ENCODE measurements around the gene RNF26. TPM values are rescaled to one million over a fixed set of nuclear protein-coding genes. Genes with fewer than 3 reads are reported as not detected.

RNF26 gene
- total RNA-seq, 2 experiments from 2014 or later = 38.3 to 38.8 TPM

GRCh38 chr11:119332111-119332765 is 2.1 kb upstream of the RNF26 start:
- no peaks in the 10 kb centered on the region for H3K9me3 Mint-ChIP-seq
- H3K4me3 Mint-ChIP-seq = no peak overlapping the region
- peaks cover 7% of the 10 kb centered on the region for H3K36me3 Mint-ChIP-seq (ENCODE audit: low read depth)
- H3K27me3 Mint-ChIP-seq = peaks cover 18% of the 10 kb centered on the region
- no peak for DNase-seq
- ChIA-PET POLR2A (no interaction called here), CTCF (interaction anchor here (1.0 to 1.1 kb wide), 3 partner anchors 10 to 24 kb away, joined by 3 to 7 read pairs (median 5); no protein-coding TSS in a partner anchor)
- H3K4me1 Mint-ChIP-seq = peaks cover 42% of the 10 kb centered on the region
- no peak overlapping the region for H3K27ac Mint-ChIP-seq

- ChIA-PET CTCF (interaction anchor here (0.6 to 1.6 kb wide), 2 partner anchors 21 to 68 kb away, joined by 4 to 6 read pairs; no protein-coding TSS in a partner anchor), POLR2A (no interaction called here)
- peak overlapping the region; percentile 91 for H3K4me3 Mint-ChIP-seq
- peak overlapping the region; percentile 99 for H3K27ac Mint-ChIP-seq
- peaks cover 62% of the 10 kb centered on the region for H3K4me1 Mint-ChIP-seq
- DNase-seq = no peak
- H3K27me3 Mint-ChIP-seq = peaks cover 16% of the 10 kb centered on the region
- H3K36me3 Mint-ChIP-seq (ENCODE audit: low read depth) = peaks cover 10% of the 10 kb centered on the region
- H3K9me3 Mint-ChIP-seq = no peaks in the 10 kb centered on the region
Observed at GRCh38 chr11:119335091-119335654, 846 bp downstream of the RNF26 start.

GRCh38 chr11:119335655-119336543 is 1.6 kb downstream of the RNF26 start:
- ChIA-PET CTCF (interaction anchor here (1.6 kb wide), 1 partner anchor 20 kb away, joined by 6 read pairs; no protein-coding TSS in a partner anchor), POLR2A (no interaction called here)
- Mint-ChIP-seq H3K36me3 (ENCODE audit: low read depth) (peaks cover 10% of the 10 kb centered on the region), H3K27me3 (peaks cover 12% of the 10 kb centered on the region), H3K4me1 (peaks cover 64% of the 10 kb centered on the region), H3K9me3 (no peaks in the 10 kb centered on the region), H3K27ac (peak overlapping the region; percentile 99), H3K4me3 (peak overlapping the region; percentile 91)
- no peak for DNase-seq

GRCh38 chr11:119336744-119337469 is 2.6 kb downstream of the RNF26 start:
- Mint-ChIP-seq H3K27ac (peak overlapping the region; percentile 62), H3K4me1 (peaks cover 67% of the 10 kb centered on the region), H3K27me3 (peaks cover 20% of the 10 kb centered on the region), H3K4me3 (peak overlapping the region; percentile 69), H3K9me3 (no peaks in the 10 kb centered on the region), H3K36me3 (ENCODE audit: low read depth) (peaks cover 10% of the 10 kb centered on the region)
- CTCF ChIA-PET = interaction anchor here (0.9 to 7.1 kb wide), 13 partner anchors 11 to 281 kb away, joined by 4 to 104 read pairs (median 6); partner anchors contain the start of gene MFRP
- POLR2A ChIA-PET = no interaction called here
- no peak for DNase-seq

- POLR2A ChIA-PET = interaction anchor here (0.6 kb wide), 1 partner anchor 791 kb away, joined by 3 read pairs; no protein-coding TSS in a partner anchor
- Mint-ChIP-seq H3K27ac (no peak overlapping the region), H3K36me3 (ENCODE audit: low read depth) (peaks cover 10% of the 10 kb centered on the region), H3K27me3 (peaks cover 24% of the 10 kb centered on the region), H3K4me1 (peaks cover 65% of the 10 kb centered on the region), H3K9me3 (no peaks in the 10 kb centered on the region), H3K4me3 (no peak overlapping the region)
- no peak for DNase-seq
- CTCF ChIA-PET = interaction anchor here (0.5 to 7.1 kb wide), 28 partner anchors 8 to 1018 kb away, joined by 3 to 104 read pairs (median 6); partner anchors contain the start of genes CBL, HMBS, MFRP and SLC37A4
Observed at GRCh38 chr11:119337581-119338317, 3.4 kb downstream of the RNF26 start.

GRCh38 chr11:119338318-119338890 is 4.1 kb downstream of the RNF26 start:
- H3K27ac Mint-ChIP-seq = no peak overlapping the region
- peaks cover 59% of the 10 kb centered on the region for H3K4me1 Mint-ChIP-seq
- ChIA-PET CTCF (interaction anchor here (0.5 to 7.1 kb wide), 30 partner anchors 9 to 1018 kb away, joined by 3 to 104 read pairs (median 6); partner anchors contain the start of genes CBL, HMBS, MFRP and SLC37A4), POLR2A (interaction anchor here (0.6 kb wide), 1 partner anchor 790 kb away, joined by 3 read pairs; no protein-coding TSS in a partner anchor)
- H3K4me3 Mint-ChIP-seq = no peak overlapping the region
- peak; percentile 73 for DNase-seq
- no peaks in the 10 kb centered on the region for H3K9me3 Mint-ChIP-seq
- H3K36me3 Mint-ChIP-seq (ENCODE audit: low read depth) = peaks cover 10% of the 10 kb centered on the region
- peaks cover 29% of the 10 kb centered on the region for H3K27me3 Mint-ChIP-seq

- POLR2A ChIA-PET = no interaction called here
- no peak overlapping the region for H3K4me3 Mint-ChIP-seq
- DNase-seq = no peak
- no peak overlapping the region for H3K27ac Mint-ChIP-seq
- peaks cover 52% of the 10 kb centered on the region for H3K4me1 Mint-ChIP-seq
- H3K36me3 Mint-ChIP-seq (ENCODE audit: low read depth) = peaks cover 10% of the 10 kb centered on the region
- CTCF ChIA-PET = interaction anchor here (0.5 to 7.1 kb wide), 24 partner anchors 9 to 334 kb away, joined by 3 to 104 read pairs (median 6); partner anchors contain the start of genes CBL and MFRP
- no peaks in the 10 kb centered on the region for H3K9me3 Mint-ChIP-seq
- peaks cover 34% of the 10 kb centered on the region for H3K27me3 Mint-ChIP-seq
Observed at GRCh38 chr11:119338965-119339588, 4.8 kb downstream of the RNF26 start.

- Mint-ChIP-seq H3K27me3 (peaks cover 38% of the 10 kb centered on the region), H3K36me3 (ENCODE audit: low read depth) (peaks cover 10% of the 10 kb centered on the region), H3K4me1 (peaks cover 48% of the 10 kb centered on the region), H3K4me3 (no peak overlapping the region), H3K9me3 (no peaks in the 10 kb centered on the region), H3K27ac (no peak overlapping the region)
- CTCF ChIA-PET = interaction anchor here (0.5 to 7.1 kb wide), 10 partner anchors 8 to 134 kb away, joined by 3 to 104 read pairs (median 7); partner anchors contain the start of genes CBL and MFRP
- POLR2A ChIA-PET = no interaction called here
- peak; percentile 41 for DNase-seq
Observed at GRCh38 chr11:119339589-119340334, 5.4 kb downstream of the RNF26 start.

GRCh38 chr11:119340335-119341221 is 6.3 kb downstream of the RNF26 start, which contains the start of gene C1QTNF5:
Gene C1QTNF5, minus strand, starts transcription at chr11:119340883. Its CDS starts 486 bp downstream, at chr11:119340397.
- DNase-seq = no peak
- ChIA-PET POLR2A (no interaction called here), CTCF (interaction anchor here (0.8 to 7.1 kb wide), 9 partner anchors 7 to 234 kb away, joined by 4 to 104 read pairs (median 8); partner anchors contain the start of genes C2CD2L, CBL and MFRP)
- Mint-ChIP-seq H3K27me3 (peaks cover 38% of the 10 kb centered on the region), H3K4me3 (peak within 1 kb of the TSS; percentile 14), H3K9me3 (no peaks in the 10 kb centered on the region), H3K36me3 (ENCODE audit: low read depth) (peaks cover 10% of the 10 kb centered on the region), H3K27ac (peak within 1 kb of the TSS; percentile 43), H3K4me1 (peaks cover 41% of the 10 kb centered on the region)
